Liver (tissue), 9 donors: ENCODE data around the gene NRG2. TPM values are rescaled to one million over a fixed set of nuclear protein-coding genes. Genes with fewer than 3 reads are reported as not detected.

ENCODE experiments used
- DNase-seq: peaks from one replicate; pipeline ENCODE4 v3.0.0-alpha.2; 2017; ENCODE audit warnings: low spot score
- H3K27ac ChIP-seq, 2 donors: one replicate each; pipeline ENCODE4 v1.7.0; 2013; ENCODE audit warnings: inconsistent platforms in 2 of 2, low read length in 2 of 2, control low read depth in 1 of 2, low read depth in 1 of 2, mild to moderate bottlenecking in 1 of 2
- H3K27me3 ChIP-seq, 4 donors: one replicate each; pipeline versions ENCODE4 v1.6.1 to v1.7.0; 2013; ENCODE audit warnings: low read length in 3 of 4, inconsistent platforms in 1 of 4, mild to moderate bottlenecking in 1 of 4, moderate library complexity in 1 of 4; ENCODE audit not compliant: control insufficient read depth in 4 of 4, insufficient read depth in 4 of 4
- H3K36me3 ChIP-seq, 4 donors: one replicate each; pipeline versions ENCODE4 v1.6.1 to v1.7.0; 2013; ENCODE audit warnings: low read length in 3 of 4, mild to moderate bottlenecking in 3 of 4, low read depth in 1 of 4, moderate library complexity in 1 of 4; ENCODE audit not compliant: control insufficient read depth in 4 of 4, insufficient read depth in 3 of 4
- H3K4me1 ChIP-seq, 4 donors: one replicate each; pipeline versions ENCODE4 v1.6.1 to v1.7.0; 2013; ENCODE audit warnings: low read length in 3 of 4, mild to moderate bottlenecking in 3 of 4, moderate library complexity in 1 of 4; ENCODE audit not compliant: control insufficient read depth in 4 of 4, insufficient read depth in 4 of 4
- H3K4me3 ChIP-seq, 3 donors: one replicate each; pipeline versions ENCODE4 v1.6.1 to v1.7.0; 2013; ENCODE audit warnings: low read length in 3 of 3, control low read depth in 1 of 3, low read depth in 1 of 3, mild to moderate bottlenecking in 1 of 3
- H3K9ac ChIP-seq, 2 donors: one replicate each; pipeline ENCODE4 v1.7.0; 2013; ENCODE audit warnings: low read length in 2 of 2, mild to moderate bottlenecking in 2 of 2, moderate library complexity in 2 of 2, control low read depth in 1 of 2, low read depth in 1 of 2
- H3K9me3 ChIP-seq, 4 donors: one replicate each; pipeline versions ENCODE4 v1.6.1 to v1.7.0; 2013; ENCODE audit warnings: low read length in 3 of 4; ENCODE audit not compliant: control insufficient read depth in 4 of 4
- ATF3 ChIP-seq: IDR thresholded peaks from 2 replicates; pipeline ENCODE4 v1.6.1; 2016; ENCODE audit warnings: antibody characterized with exemption
- CTCF ChIP-seq: fragments of 150-350 bp; IDR thresholded peaks from 2 replicates; pipeline ENCODE4 v1.5.1; 2017; ENCODE audit warnings: improper control_type of control experiment, low read depth, low read length; ENCODE audit not compliant: missing input control
- EGR1 ChIP-seq, 2 donors: IDR thresholded peaks; 2 replicates each; pipeline ENCODE4 v1.6.1; 2016 to 2018; ENCODE audit warnings: antibody characterized with exemption in 2 of 2, low read depth in 2 of 2
- FOXA1 ChIP-seq: IDR thresholded peaks from 2 replicates; pipeline ENCODE4 v1.6.1; 2016; ENCODE audit warnings: antibody characterized with exemption
- FOXA2 ChIP-seq: IDR thresholded peaks from 2 replicates; pipeline ENCODE4 v1.6.1; 2016; ENCODE audit warnings: antibody characterized with exemption
- GABPA ChIP-seq, 2 donors: IDR thresholded peaks in 1 of 2; conservative IDR thresholded peaks in 1 of 2; 2 replicates each; pipeline ENCODE4 v1.6.1; 2016; ENCODE audit warnings: antibody characterized with exemption in 2 of 2, mild to moderate bottlenecking in 1 of 2, moderate library complexity in 1 of 2
- HNF4A ChIP-seq, 2 donors: conservative IDR thresholded peaks; 2 replicates each; pipeline ENCODE4 v1.6.1; 2016; ENCODE audit warnings: antibody characterized with exemption in 2 of 2, mild to moderate bottlenecking in 2 of 2
- HNF4G ChIP-seq: IDR thresholded peaks from 2 replicates; pipeline ENCODE4 v1.6.1; 2016; ENCODE audit warnings: antibody characterized with exemption
- JUND ChIP-seq, 2 donors: IDR thresholded peaks; 2 replicates each; pipeline ENCODE4 v1.6.1; 2016; ENCODE audit warnings: antibody characterized with exemption in 2 of 2
- MAX ChIP-seq: IDR thresholded peaks from 2 replicates; pipeline ENCODE4 v1.6.1; 2016; ENCODE audit warnings: antibody characterized with exemption
- NR2F2 ChIP-seq: IDR thresholded peaks from 2 replicates; pipeline ENCODE4 v1.6.1; 2016; ENCODE audit warnings: antibody characterized with exemption
- RAD21 ChIP-seq, 2 donors: IDR thresholded peaks; 2 replicates each; pipeline ENCODE4 v1.6.1; 2016; ENCODE audit warnings: antibody characterized with exemption in 2 of 2, mild to moderate bottlenecking in 2 of 2
- REST ChIP-seq: IDR thresholded peaks from 2 replicates; pipeline ENCODE4 v1.6.1; 2016; ENCODE audit warnings: antibody characterized with exemption, mild to moderate bottlenecking
- RXRA ChIP-seq, 2 donors: IDR thresholded peaks; 2 replicates each; pipeline ENCODE4 v1.6.1; 2017 to 2018; ENCODE audit warnings: antibody characterized with exemption in 2 of 2, mild to moderate bottlenecking in 1 of 2
- SP1 ChIP-seq: IDR thresholded peaks from 2 replicates; pipeline ENCODE4 v1.6.1; 2018; ENCODE audit warnings: antibody characterized with exemption, mild to moderate bottlenecking
- TAF1 ChIP-seq: conservative IDR thresholded peaks from 2 replicates; pipeline ENCODE4 v1.6.1; 2016; ENCODE audit warnings: antibody characterized with exemption, mild to moderate bottlenecking
- YY1 ChIP-seq: IDR thresholded peaks from 2 replicates; pipeline ENCODE4 v1.6.1; 2016; ENCODE audit warnings: antibody characterized with exemption, mild to moderate bottlenecking
- ZBTB33 ChIP-seq: IDR thresholded peaks from 2 replicates; pipeline ENCODE4 v1.6.1; 2016; ENCODE audit warnings: antibody characterized with exemption
- WGBS: extraction: QIAGEN DNeasy Blood & Tissue Kit; methylation state at CpG from one replicate; pipeline ENCODE4 v1.1.7; 2013; 5-methylcytosine and 5-hydroxymethylcytosine counted together
- polyA plus RNA-seq, 2 donors: library from polyadenylated mRNA; stranded (reverse) in 1 of 2; unstranded in 1 of 2; fragments of 200-250 nt in 1 of 2; fragments of >200 nt in 1 of 2; fragmentation: Nextera tagmentation in 1 of 2; extraction: Ambion mirVana in 1 of 2; gene quantifications; one replicate each; pipeline versions ENCODE4 v1.2.1 to v1.2.3, GENCODE V29; 2013 to 2015
- total RNA-seq, 2 donors: library from RNA; depleted of rRNA; stranded (reverse); fragments of >200 nt; gene quantifications; one replicate each; pipeline ENCODE4 v1.2.3, GENCODE V29; 2014
- donor health status: healthy.
- donor health status: healthy.
- donor health status: healthy.
- donor health status: healthy.
- donor health status: healthy.

The NRG2 gene
- total and polyA plus RNA-seq, 4 donors: 0.07 to 0.08 TPM; not detected in 2

- Histone ChIP-seq H3K9ac (no peak overlapping the region), H3K4me1 (no peaks in the 10 kb centered on the region), H3K27ac (no peak overlapping the region), H3K27me3 (peaks cover 0 to 8% (median 0%) of the 10 kb centered on the region in 4 donors), H3K36me3 (no peaks in the 10 kb centered on the region), H3K4me3 (no peak overlapping the region), H3K9me3 (no peaks in the 10 kb centered on the region)
- no peak for DNase-seq
- 71% methylated on average over 1 of the region's 1 CpG for WGBS
- TF ChIP-seq EGR1 (IDR thresholded peaks at IDR 0.05; ENCODE audit: low read depth in 2 of 2): no peak
- no peak for TF ChIP-seq GABPA (IDR thresholded peaks at IDR 0.05 in 1 of 2, conservative IDR thresholded peaks at IDR 0.05 in 1 of 2)
- no peak for TF ChIP-seq HNF4A (conservative IDR thresholded peaks at IDR 0.05)
- no peak for TF ChIP-seq ATF3
- TF ChIP-seq FOXA1: no peak
Observed at GRCh38 chr5:139976703-139977102, 66.4 kb downstream of the NRG2 start.

- Histone ChIP-seq H3K4me1 (no peaks in the 10 kb centered on the region), H3K9me3 (no peaks in the 10 kb centered on the region), H3K27ac (no peak overlapping the region), H3K27me3 (peaks cover 0 to 7% (median 0%) of the 10 kb centered on the region in 4 donors), H3K4me3 (no peak overlapping the region), H3K9ac (no peak overlapping the region), H3K36me3 (no peaks in the 10 kb centered on the region)
- TF ChIP-seq EGR1 (IDR thresholded peaks at IDR 0.05; ENCODE audit: low read depth in 2 of 2) (no peak), FOXA2 (no peak)
- 60% methylated on average over 1 of the region's 1 CpG for WGBS
- DNase-seq: no peak
Observed at GRCh38 chr5:139975942-139976341, 67.2 kb downstream of the NRG2 start.

GRCh38 chr5:139975306-139975705 is 67.8 kb downstream of the NRG2 start:
- no peak for DNase-seq
- Histone ChIP-seq H3K36me3 (no peaks in the 10 kb centered on the region), H3K4me1 (no peaks in the 10 kb centered on the region), H3K4me3 (no peak overlapping the region), H3K9ac (no peak overlapping the region), H3K27me3 (peaks cover 0 to 4% (median 0%) of the 10 kb centered on the region in 4 donors), H3K27ac (no peak overlapping the region), H3K9me3 (no peaks in the 10 kb centered on the region)
- TF ChIP-seq REST (no peak), NR2F2 (no peak), YY1 (no peak), RXRA (IDR thresholded peaks at IDR 0.05) (no peak), RAD21 (IDR thresholded peaks at IDR 0.05) (no peak), GABPA (IDR thresholded peaks at IDR 0.05 in 1 of 2, conservative IDR thresholded peaks at IDR 0.05 in 1 of 2) (no peak), HNF4A (conservative IDR thresholded peaks at IDR 0.05) (no peak), ATF3 (no peak), TAF1 (no peak), HNF4G (no peak), JUND (IDR thresholded peaks at IDR 0.05) (no peak), FOXA1 (no peak), FOXA2 (no peak), EGR1 (IDR thresholded peaks at IDR 0.05; ENCODE audit: low read depth in 2 of 2) (no peak), CTCF (no peak), SP1 (no peak), MAX (no peak), ZBTB33 (no peak)
- WGBS: 97% methylated on average over 3 of the region's 3 CpGs
